SK-N-SH (cell line): ENCODE measurements around the gene TRIM44. TPM values are rescaled to one million over a fixed set of nuclear protein-coding genes. Genes with fewer than 3 reads are reported as not detected.

Source experiments
- CTCF ChIA-PET: fragments of 300-600, 350-600 bp; formaldehyde crosslinking; extraction: SDS; loops from one replicate; lab custom pipeline; 2021; lab: Yijun Ruan, JAX
- POLR2A ChIA-PET: fragments of 350-600 bp; sonication (Branson Sonifier 250); formaldehyde crosslinking; extraction: SDS; loops from one replicate; lab custom pipeline; 2020; ENCODE audit warnings: antibody characterized with exemption, inconsistent platforms; lab: Yijun Ruan, JAX
- DNase-seq: peaks from one replicate; pipeline ENCODE4 v3.0.0; 2012
- H2AFZ ChIP-seq: fragments of 200-600 bp; sonication (generic); 2 replicates; pipeline ENCODE4 v1.8.1; 2016; ENCODE audit warnings: antibody characterized with exemption, mild to moderate bottlenecking, low read depth
- H3F3A ChIP-seq: fragments of 200-600 bp; sonication (generic); replicated peaks from 2 replicates; pipeline ENCODE3; 2016; ENCODE audit warnings: antibody characterized with exemption, mild to moderate bottlenecking; ENCODE audit not compliant: insufficient read depth
- H3K27ac ChIP-seq, 2 experiments: fragments of 200-500 bp in 1 of 2; fragments of 200-600 bp in 1 of 2; sonication (Bioruptor generic) in 1 of 2; sonication (generic), shearing (Covaris generic) in 1 of 2; 2 replicates each; pipeline versions ENCODE4 v1.5.1 to v1.6.1; 2014 to 2016; ENCODE audit warnings: low read depth in 2 of 2, inconsistent platforms in 1 of 2, low read length in 1 of 2, mild to moderate bottlenecking in 1 of 2, mixed read lengths in 1 of 2
- H3K27me3 ChIP-seq: fragments of 200-600 bp; sonication (generic), shearing (Covaris generic); 2 replicates; pipeline ENCODE4 v1.6.1; 2016; ENCODE audit warnings: mixed run types; ENCODE audit not compliant: insufficient read depth
- H3K36me3 ChIP-seq, 2 experiments: fragments of 200-500 bp in 1 of 2; fragments of 200-600 bp in 1 of 2; sonication (Bioruptor generic) in 1 of 2; sonication (generic) in 1 of 2; replicated peaks in 1 of 2; 2 replicates each; pipeline versions ENCODE3 to v1.5.1; 2014 to 2016; ENCODE audit warnings: low read length in 1 of 2, mild to moderate bottlenecking in 1 of 2; ENCODE audit not compliant: insufficient read depth in 2 of 2, control insufficient read depth in 1 of 2
- H3K4me1 ChIP-seq, 2 experiments: fragments of 200-500 bp in 1 of 2; fragments of 200-600 bp in 1 of 2; sonication (Bioruptor generic) in 1 of 2; sonication (generic), shearing (Covaris generic) in 1 of 2; 2 replicates each; pipeline versions ENCODE4 v1.5.1 to v1.6.1; 2014 to 2016; ENCODE audit warnings: low read depth in 1 of 2, low read length in 1 of 2, mixed run types in 1 of 2; ENCODE audit not compliant: insufficient read depth in 2 of 2, control insufficient read depth in 1 of 2
- H3K4me2 ChIP-seq: fragments of 200-600 bp; sonication (generic), shearing (Covaris generic); 2 replicates; pipeline ENCODE4 v1.6.1; 2017; ENCODE audit warnings: mixed run types
- H3K4me3 ChIP-seq, 2 experiments: fragments of 200-500 bp in 1 of 2; fragments of 200-600 bp in 1 of 2; sonication (Bioruptor generic) in 1 of 2; sonication (generic), shearing (Covaris generic) in 1 of 2; 2 replicates each; pipeline versions ENCODE4 v1.5.1 to v1.8.1; 2014 to 2016; ENCODE audit warnings: low read depth in 2 of 2, inconsistent platforms in 1 of 2, low read length in 1 of 2, mild to moderate bottlenecking in 1 of 2, mixed read lengths in 1 of 2, moderate library complexity in 1 of 2
- H3K79me2 ChIP-seq: fragments of 200-600 bp; sonication (generic); 2 replicates; pipeline ENCODE4 v1.8.1; 2017; ENCODE audit warnings: mild to moderate bottlenecking; ENCODE audit not compliant: insufficient read depth
- H3K9ac ChIP-seq: fragments of 200-600 bp; sonication (generic); 2 replicates; pipeline ENCODE4 v1.6.1; 2017; ENCODE audit warnings: mixed run types
- H3K9me2 ChIP-seq: fragments of 200-600 bp; sonication (generic); 2 replicates; pipeline ENCODE4 v1.6.1; 2017; ENCODE audit warnings: mixed run types
- H3K9me3 ChIP-seq: fragments of 200-600 bp; sonication (generic); 2 replicates; pipeline ENCODE4 v1.6.1; 2017; ENCODE audit warnings: mixed run types, mild to moderate bottlenecking, moderate library complexity
- H4K20me1 ChIP-seq: fragments of 200-600 bp; sonication (generic); 2 replicates; pipeline ENCODE4 v1.6.1; 2017; ENCODE audit warnings: mild to moderate bottlenecking, mixed run types; ENCODE audit not compliant: insufficient read depth
- CHD2 ChIP-seq: fragments of 150-350 bp; IDR thresholded peaks from 2 replicates; pipeline ENCODE4 v1.6.1; 2018; ENCODE audit warnings: low read length; ENCODE audit not compliant: partially characterized antibody
- EP300 ChIP-seq, 2 experiments: IDR thresholded peaks; 2 replicates each; pipeline versions ENCODE4 v1.4.0 to v1.6.1; 2012; ENCODE audit warnings: borderline replicate concordance in 1 of 2, low read depth in 1 of 2, low read length in 1 of 2
- EZH2phosphoT487 ChIP-seq: fragments of 200-600 bp; sonication (generic); IDR thresholded peaks from 2 replicates; pipeline ENCODE4 v1.6.1; 2017; ENCODE audit warnings: low read depth, mixed run types, mild to moderate bottlenecking, antibody characterized with exemption, moderate library complexity, borderline replicate concordance
- MAX ChIP-seq: IDR thresholded peaks from 2 replicates; pipeline ENCODE4 v1.4.0; 2012; ENCODE audit warnings: low read depth
- NRF1 ChIP-seq: IDR thresholded peaks from 2 replicates; pipeline ENCODE4 v1.6.1; 2012; ENCODE audit warnings: low read depth, mild to moderate bottlenecking, low read length
- REST ChIP-seq: IDR thresholded peaks from 2 replicates; pipeline ENCODE4 v1.6.1; 2012; ENCODE audit warnings: mild to moderate bottlenecking, low read depth, low read length, moderate library complexity
- SMC3 ChIP-seq: IDR thresholded peaks from 2 replicates; pipeline ENCODE4 v1.6.1; 2012; ENCODE audit warnings: low read depth, low read length, improper control_type of control experiment
- TEAD4 ChIP-seq: IDR thresholded peaks from 2 replicates; pipeline ENCODE4 v1.4.0; 2012; ENCODE audit warnings: mild to moderate bottlenecking, borderline replicate concordance; ENCODE audit not compliant: insufficient read depth
- USF2 ChIP-seq: fragments of 150-350 bp; IDR thresholded peaks from 2 replicates; pipeline ENCODE4 v1.6.1; 2017; ENCODE audit warnings: antibody characterized with exemption, low read length, low read depth, borderline replicate concordance
- WGBS: methylation state at CpG from one replicate; pipeline ENCODE4 v1.1.6; 2017; ENCODE audit warnings: low lambda C conversion rate; 5-methylcytosine and 5-hydroxymethylcytosine counted together
- polyA plus RNA-seq, 3 experiments: library from polyadenylated mRNA; depleted of rRNA; stranded (reverse); fragments of >200 nt; gene quantifications; 2 replicates each; pipeline ENCODE4 v1.2.3, GENCODE V29; 2012

Gene TRIM44
- polyA plus RNA-seq, 1 of the 3 experiments (the other 2 are of a cell fraction): 34.1 TPM

GRCh38 chr11:35734669-35735410 lies 72.3 kb downstream of the TRIM44 start (continued):
- TF ChIP-seq EP300 (IDR thresholded peaks at IDR 0.05; ENCODE audit: borderline replicate concordance in 1 of 2, low read depth in 1 of 2, low read length in 1 of 2) (no peak), TEAD4 (no peak)

- H3K9me3 ChIP-seq: peaks cover under 1% of the 10 kb centered on the region; the same call in 1 of the 2 replicates
- H3F3A ChIP-seq: no peaks in the 10 kb centered on the region
- no peak overlapping the region for H3K27ac ChIP-seq
- POLR2A ChIA-PET: no interaction called here
- H3K79me2 ChIP-seq: peaks cover 12% of the 10 kb centered on the region; the same call in 1 of the 2 replicates
- DNase-seq: no peak
- CTCF ChIA-PET: interaction anchor here (1.8 kb wide), 1 partner anchor 87 kb away, joined by 7 read pairs; no protein-coding TSS in a partner anchor
- H3K4me3 ChIP-seq: no peak overlapping the region
- H3K4me2 ChIP-seq: no peak overlapping the region
- H2AFZ ChIP-seq: no peak overlapping the region
- no peaks in the 10 kb centered on the region for H3K4me1 ChIP-seq
- no peak overlapping the region for H3K9ac ChIP-seq
- no peaks in the 10 kb centered on the region for H3K27me3 ChIP-seq
- peaks cover 30 to 45% of the 10 kb centered on the region in 2 experiments for H3K36me3 ChIP-seq
- no peaks in the 10 kb centered on the region for H4K20me1 ChIP-seq
- TF ChIP-seq CHD2 (no peak), REST (no peak), MAX (no peak), USF2 (no peak), EZH2phosphoT487 (no peak), NRF1 (no peak), SMC3 (no peak)
- TF ChIP-seq, all 33 proteins: peak for 0
- 94% methylated on average over 2 of the region's 2 CpGs for WGBS
- no peaks in the 10 kb centered on the region for H3K9me2 ChIP-seq
These were observed 72.8 kb downstream of the TRIM44 start for GRCh38 chr11:35735411-35735810.
